HepG2 (cell line): ENCODE results near the gene FNDC3B. TPM values are rescaled to one million over a fixed set of nuclear protein-coding genes. Genes with fewer than 3 reads are reported as not detected.

Source experiments
- ATAC-seq: fragments of 200-7000 bp; cut with Tn5 transposase; 3 replicates; pipeline ENCODE4 v1.9.1; 2020; ENCODE audit warnings: mild to moderate bottlenecking, moderate library complexity
- BruUV-seq: library from RNA; stranded (reverse); fragments of 400-500 nt; replicated peaks from 2 replicates; lab custom pipeline; 2021; lab: Mats Ljungman, UMichigan
- CTCF ChIA-PET: fragments of 300-600 bp; formaldehyde crosslinking; extraction: SDS; loops from one replicate; lab custom pipeline; 2021; ENCODE audit warnings: low total read pairs, inconsistent platforms, low intra/inter-chr PET ratio; lab: Yijun Ruan, JAX
- POLR2A ChIA-PET: fragments of 350-600 bp; sonication (Branson Sonifier 250); formaldehyde crosslinking; loops from one replicate; lab custom pipeline; 2020; ENCODE audit warnings: antibody characterized with exemption, inconsistent platforms; lab: Yijun Ruan, JAX
- DNase-seq: peaks from one replicate; pipeline ENCODE4 v3.0.0-alpha.2; 2015; ENCODE audit warnings: low spot score
- FAIRE-seq: peaks from 3 replicates; lab custom pipeline; 2011; peaks lifted over from hg19 to GRCh38; lab: Jason Lieb, UNC
- H2AFZ ChIP-seq: one replicate; pipeline ENCODE4 v1.6.1; 2011; ENCODE audit warnings: low read length, inconsistent platforms
- H3K27ac ChIP-seq: fragments of 300-600 bp; 3 replicates; pipeline ENCODE4 v1.8.0; 2011; ENCODE audit warnings: mixed run types, mild to moderate bottlenecking, mixed read lengths, low read length, inconsistent platforms; ENCODE audit not compliant: insufficient read depth; ENCODE audit errors: extremely low read length
- H3K27me3 ChIP-seq, 2 experiments: fragments of 200-600 bp in 1 of 2; 2 replicates in 1 of 2; 3 replicates in 1 of 2; pipeline versions ENCODE4 v1.6.0 to v1.8.0; 2011; ENCODE audit warnings: low read length in 2 of 2, mild to moderate bottlenecking in 2 of 2, moderate library complexity in 2 of 2, inconsistent platforms in 1 of 2; ENCODE audit not compliant: insufficient read depth in 2 of 2, control insufficient read depth in 1 of 2
- H3K36me3 ChIP-seq, 2 experiments: fragments of 200-600 bp in 1 of 2; replicated peaks in 1 of 2; 2 replicates in 1 of 2; 3 replicates in 1 of 2; pipeline versions ENCODE4 v1.5.1 to v1.8.0; 2011; ENCODE audit warnings: low read length in 2 of 2, inconsistent platforms in 1 of 2; ENCODE audit not compliant: insufficient read depth in 2 of 2, control insufficient read depth in 1 of 2
- H3K4me1 ChIP-seq: 2 replicates; pipeline ENCODE4 v1.5.1; 2012; ENCODE audit warnings: low read length, inconsistent platforms; ENCODE audit not compliant: insufficient read depth
- H3K4me2 ChIP-seq: 2 replicates; pipeline ENCODE4 v1.6.0; 2011; ENCODE audit warnings: low read depth, low read length, inconsistent platforms
- H3K4me3 ChIP-seq, 3 experiments: fragments of 200-600 bp in 1 of 3; sonication (generic), shearing (Covaris generic) in 1 of 3; replicated peaks in 1 of 3; 2 replicates each; pipeline ENCODE4 v1.5.1; 2011 to 2016; ENCODE audit warnings: low read length in 3 of 3, inconsistent platforms in 2 of 3, low read depth in 2 of 3, mild to moderate bottlenecking in 2 of 3, control low read depth in 1 of 3, mixed read lengths in 1 of 3; ENCODE audit not compliant: insufficient read depth in 1 of 3
- H3K79me2 ChIP-seq: one replicate; pipeline ENCODE4 v1.6.1; 2011; ENCODE audit warnings: low read length, inconsistent platforms; ENCODE audit not compliant: insufficient read depth
- H3K9ac ChIP-seq: 2 replicates; pipeline ENCODE4 v1.6.0; 2011; ENCODE audit warnings: mild to moderate bottlenecking, low read depth, low read length, inconsistent platforms; ENCODE audit not compliant: insufficient read depth
- H3K9me3 ChIP-seq: 2 replicates; pipeline ENCODE4 v1.5.1; 2012; ENCODE audit warnings: mild to moderate bottlenecking, low read length
- H4K20me1 ChIP-seq: 2 replicates; pipeline ENCODE4 v1.6.0; 2011; ENCODE audit warnings: inconsistent platforms, mild to moderate bottlenecking, low read length, moderate library complexity; ENCODE audit not compliant: insufficient read depth
- NAIF1 ChIP-seq: sonication (generic); formaldehyde crosslinking; IDR thresholded peaks from 2 replicates; pipeline ENCODE4 v1.5.0; 2020; ENCODE audit warnings: mild to moderate bottlenecking, missing genetic modification reagents, borderline replicate concordance
- POGZ ChIP-seq: sonication (generic); formaldehyde crosslinking; IDR thresholded peaks from 2 replicates; pipeline ENCODE4 v1.4.0; 2020; ENCODE audit warnings: mild to moderate bottlenecking, missing genetic modification reagents
- POLR2G ChIP-seq: fragments of 200-400 bp; formaldehyde crosslinking; IDR thresholded peaks from 2 replicates; pipeline ENCODE4 v1.6.1; 2018; ENCODE audit warnings: mild to moderate bottlenecking, low read depth, low read length, moderate library complexity
- RBM22 ChIP-seq: fragments of 200-400 bp; formaldehyde crosslinking; optimal IDR thresholded peaks from 2 replicates; pipeline ENCODE3; 2017; ENCODE audit warnings: mild to moderate bottlenecking, low read length, moderate library complexity
- SNRNP70 ChIP-seq: fragments of 200-400 bp; formaldehyde crosslinking; IDR thresholded peaks from 2 replicates; pipeline ENCODE4 v1.6.1; 2017; ENCODE audit warnings: mild to moderate bottlenecking, low read depth, low read length, moderate library complexity
- WGBS: methylation state at CpG from one replicate; pipeline ENCODE4 v1.1.6; 2017; ENCODE audit warnings: low lambda C conversion rate; 5-methylcytosine and 5-hydroxymethylcytosine counted together
- in situ Hi-C: cut with HindIII; loops from 2 replicates; pipeline ENCODE4 v1.10.0; 2017; ENCODE audit warnings: low pct_unique_long_range_greater_than_20kb; ENCODE audit not compliant: extremely low pct_ligation_motif_present
- intact Hi-C: fragments of 100-400 bp; cut with micrococcal nuclease; formaldehyde crosslinking; loops from one replicate; pipeline ENCODE4 v1.10.0; 2022; ENCODE audit not compliant: unreplicated experiment
- polyA plus RNA-seq, 8 experiments: library from polyadenylated mRNA; depleted of rRNA in 3 of 8; stranded (reverse) in 7 of 8; unstranded in 1 of 8; fragments of >200 nt; fragmentation: Illumina TruSeq in 4 of 8; extraction: Trizol in 4 of 8; gene quantifications; 2 replicates each; pipeline versions ENCODE4 v1.2.1 to v1.2.3, GENCODE V29; 2011 to 2016; ENCODE audit warnings: low read depth in 4 of 8, missing spikeins in 1 of 8, mixed read lengths in 1 of 8; ENCODE audit not compliant: insufficient read depth in 1 of 8
- total RNA-seq, 5 experiments: library from RNA; depleted of rRNA; stranded (reverse); fragments of >200 nt; fragmentation: Illumina TruSeq; extraction: Trizol; gene quantifications; 2 replicates each; pipeline ENCODE4 v1.2.3, GENCODE V29; 2016; ENCODE audit warnings: low read depth in 1 of 5
- TF ChIP-seq, protein P1 (sequence below): IDR thresholded peaks from 2 replicates; pipeline ENCODE4 v1.6.1; 2016; ENCODE audit warnings: missing compliant biosample characterization, missing genetic modification reagents, borderline replicate concordance
- TF ChIP-seq, protein P2 (sequence below): sonication (generic); formaldehyde crosslinking; IDR thresholded peaks from 2 replicates; pipeline ENCODE4 v1.5.1; 2020; ENCODE audit warnings: missing genetic modification reagents, mild to moderate bottlenecking, borderline replicate concordance

FNDC3B gene
- total and polyA plus RNA-seq, 2 of the 13 experiments (the other 11 are each of a cell fraction or from before 2014, with no cell fraction given), result 74.8 to 103 TPM

DNA sequence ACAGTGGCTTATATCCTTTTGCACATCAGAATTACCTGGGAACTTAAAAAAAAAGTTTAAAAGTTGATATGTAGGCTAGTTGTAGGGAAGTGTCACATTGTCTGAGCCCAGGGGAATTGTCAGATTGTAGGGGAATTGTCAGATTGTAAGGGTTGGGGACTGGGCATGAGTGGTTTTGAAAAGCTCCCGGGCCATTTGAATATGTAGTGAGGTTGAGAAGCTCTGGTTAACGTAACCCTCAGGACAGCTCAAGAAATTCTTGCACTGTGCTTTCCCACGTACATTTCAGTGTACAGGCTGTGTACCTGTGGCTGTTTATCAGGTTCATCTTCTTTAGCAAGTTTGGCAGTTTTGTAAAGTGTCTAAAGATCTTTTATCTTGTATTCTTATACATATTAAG is 107.0 kb downstream of the FNDC3B start:
- no peak overlapping the region for H3K4me3 ChIP-seq
- H4K20me1 ChIP-seq, result peaks cover 88% of the 10 kb centered on the region
- POLR2A ChIA-PET, result no interaction called here
- in situ Hi-C loops, result no loop called here
- intact Hi-C loops, result no loop called here
- H3K27me3 ChIP-seq, result no peaks in the 10 kb centered on the region
- no peaks in the 10 kb centered on the region for H3K9me3 ChIP-seq
- FAIRE-seq (no peak), DNase-seq (no peak), ATAC-seq (peak; percentile 12)
- no TSS peak for BruUV-seq
- peaks cover 12 to 31% of the 10 kb centered on the region in 2 experiments for H3K36me3 ChIP-seq
- H3K4me2 ChIP-seq, result no peak overlapping the region
- H3K4me1 ChIP-seq, result peaks cover 91% of the 10 kb centered on the region
- H3K27ac ChIP-seq, result peak overlapping the region; percentile 40
- H2AFZ ChIP-seq, result no peak overlapping the region
- TF ChIP-seq POLR2G, result peak; percentile 36; the same call in 1 of the 2 replicates
- TF ChIP-seq SNRNP70, result no peak
- no peak for TF ChIP-seq NAIF1 (CRISPR knock-in tag)
- TF ChIP-seq, protein P1, sequence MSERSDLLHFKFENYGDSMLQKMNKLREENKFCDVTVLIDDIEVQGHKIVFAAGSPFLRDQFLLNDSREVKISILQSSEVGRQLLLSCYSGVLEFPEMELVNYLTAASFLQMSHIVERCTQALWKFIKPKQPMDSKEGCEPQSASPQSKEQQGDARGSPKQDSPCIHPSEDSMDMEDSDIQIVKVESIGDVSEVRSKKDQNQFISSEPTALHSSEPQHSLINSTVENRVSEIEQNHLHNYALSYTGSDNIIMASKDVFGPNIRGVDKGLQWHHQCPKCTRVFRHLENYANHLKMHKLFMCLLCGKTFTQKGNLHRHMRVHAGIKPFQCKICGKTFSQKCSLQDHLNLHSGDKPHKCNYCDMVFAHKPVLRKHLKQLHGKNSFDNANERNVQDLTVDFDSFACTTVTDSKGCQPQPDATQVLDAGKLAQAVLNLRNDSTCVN (CRISPR knock-in tag), result no peak
- TF ChIP-seq, protein P2, sequence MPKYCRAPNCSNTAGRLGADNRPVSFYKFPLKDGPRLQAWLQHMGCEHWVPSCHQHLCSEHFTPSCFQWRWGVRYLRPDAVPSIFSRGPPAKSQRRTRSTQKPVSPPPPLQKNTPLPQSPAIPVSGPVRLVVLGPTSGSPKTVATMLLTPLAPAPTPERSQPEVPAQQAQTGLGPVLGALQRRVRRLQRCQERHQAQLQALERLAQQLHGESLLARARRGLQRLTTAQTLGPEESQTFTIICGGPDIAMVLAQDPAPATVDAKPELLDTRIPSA (CRISPR knock-in tag), result no peak
- TF ChIP-seq RBM22, result peak; percentile 96
- no peak for TF ChIP-seq POGZ (CRISPR knock-in tag)
- H3K9ac ChIP-seq, result no peak overlapping the region
- 61% methylated on average over 3 of the region's 3 CpGs for WGBS
- CTCF ChIA-PET, result no interaction called here
- H3K79me2 ChIP-seq, result peaks cover 97% of the 10 kb centered on the region
